GM10266 (cell line): ENCODE measurements around the gene USH1C.

ENCODE experiments used
- DNase-seq: peaks from one replicate; pipeline ENCODE4 v3.0.0; 2012; ENCODE audit errors: extremely low spot score
- TF ChIP-seq, protein P1 (sequence below): IDR thresholded peaks from 2 replicates; pipeline ENCODE4 v1.5.1; 2012; ENCODE audit warnings: mild to moderate bottlenecking, low read depth; ENCODE audit not compliant: control insufficient read depth, insufficient read depth; ENCODE audit errors: missing control alignments

Gene USH1C

DNA sequence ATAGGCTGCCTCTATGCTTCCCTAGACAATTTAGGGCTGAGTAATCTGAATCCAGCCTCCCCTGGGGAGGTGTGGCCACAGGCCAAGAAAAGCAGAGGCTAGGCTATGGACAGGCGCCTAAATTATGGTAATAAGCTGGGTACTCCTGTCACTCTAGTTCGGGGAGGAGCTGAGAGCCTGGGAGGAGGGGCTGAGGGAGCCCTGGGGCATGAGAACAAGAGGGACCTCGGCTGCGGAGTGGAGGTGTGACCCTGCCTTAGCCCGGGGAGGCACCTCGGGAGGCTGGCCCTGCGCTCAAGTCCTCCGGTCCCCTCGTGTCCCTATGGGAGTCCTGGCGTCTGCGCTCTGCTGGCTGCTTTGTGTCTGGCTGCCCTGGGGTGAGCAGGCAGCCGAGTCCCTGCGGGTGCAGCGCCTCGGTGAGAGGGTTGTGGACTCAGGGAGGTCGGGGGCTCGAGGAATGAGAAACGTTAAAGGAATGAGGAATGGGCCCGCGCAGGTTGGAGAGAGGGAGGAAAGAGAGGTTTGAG, 2.9 kb upstream of the USH1C start, which contains the start of gene OTOG:
Gene OTOG, plus strand, starts transcription at position 209 of the 527 bp plus-strand sequence. Its CDS starts 114 bp downstream, at position 323.
- TF ChIP-seq, protein P1, sequence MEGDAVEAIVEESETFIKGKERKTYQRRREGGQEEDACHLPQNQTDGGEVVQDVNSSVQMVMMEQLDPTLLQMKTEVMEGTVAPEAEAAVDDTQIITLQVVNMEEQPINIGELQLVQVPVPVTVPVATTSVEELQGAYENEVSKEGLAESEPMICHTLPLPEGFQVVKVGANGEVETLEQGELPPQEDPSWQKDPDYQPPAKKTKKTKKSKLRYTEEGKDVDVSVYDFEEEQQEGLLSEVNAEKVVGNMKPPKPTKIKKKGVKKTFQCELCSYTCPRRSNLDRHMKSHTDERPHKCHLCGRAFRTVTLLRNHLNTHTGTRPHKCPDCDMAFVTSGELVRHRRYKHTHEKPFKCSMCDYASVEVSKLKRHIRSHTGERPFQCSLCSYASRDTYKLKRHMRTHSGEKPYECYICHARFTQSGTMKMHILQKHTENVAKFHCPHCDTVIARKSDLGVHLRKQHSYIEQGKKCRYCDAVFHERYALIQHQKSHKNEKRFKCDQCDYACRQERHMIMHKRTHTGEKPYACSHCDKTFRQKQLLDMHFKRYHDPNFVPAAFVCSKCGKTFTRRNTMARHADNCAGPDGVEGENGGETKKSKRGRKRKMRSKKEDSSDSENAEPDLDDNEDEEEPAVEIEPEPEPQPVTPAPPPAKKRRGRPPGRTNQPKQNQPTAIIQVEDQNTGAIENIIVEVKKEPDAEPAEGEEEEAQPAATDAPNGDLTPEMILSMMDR: no peak
- no peak for DNase-seq

DNA sequence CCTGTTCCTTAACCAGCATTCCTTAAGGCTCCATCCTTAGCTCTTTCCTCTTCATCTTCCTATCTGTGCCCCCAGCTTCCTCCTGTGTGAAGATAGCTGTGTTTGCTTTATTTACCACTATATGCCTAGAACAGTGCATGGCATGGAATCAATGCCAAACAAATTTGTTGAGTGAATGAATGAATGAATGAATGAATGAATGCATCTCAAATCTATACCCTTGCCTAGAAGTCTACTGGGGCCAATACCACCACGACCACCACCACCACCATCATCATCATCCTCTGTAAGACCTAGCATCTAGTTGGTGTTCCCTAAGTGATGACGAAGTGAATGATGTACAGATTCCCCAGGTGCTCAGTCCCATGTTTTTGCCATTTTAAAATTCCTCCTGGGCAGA, 2.0 kb upstream of the USH1C start:
- no peak for DNase-seq
- TF ChIP-seq, protein P1: no peak

DNA sequence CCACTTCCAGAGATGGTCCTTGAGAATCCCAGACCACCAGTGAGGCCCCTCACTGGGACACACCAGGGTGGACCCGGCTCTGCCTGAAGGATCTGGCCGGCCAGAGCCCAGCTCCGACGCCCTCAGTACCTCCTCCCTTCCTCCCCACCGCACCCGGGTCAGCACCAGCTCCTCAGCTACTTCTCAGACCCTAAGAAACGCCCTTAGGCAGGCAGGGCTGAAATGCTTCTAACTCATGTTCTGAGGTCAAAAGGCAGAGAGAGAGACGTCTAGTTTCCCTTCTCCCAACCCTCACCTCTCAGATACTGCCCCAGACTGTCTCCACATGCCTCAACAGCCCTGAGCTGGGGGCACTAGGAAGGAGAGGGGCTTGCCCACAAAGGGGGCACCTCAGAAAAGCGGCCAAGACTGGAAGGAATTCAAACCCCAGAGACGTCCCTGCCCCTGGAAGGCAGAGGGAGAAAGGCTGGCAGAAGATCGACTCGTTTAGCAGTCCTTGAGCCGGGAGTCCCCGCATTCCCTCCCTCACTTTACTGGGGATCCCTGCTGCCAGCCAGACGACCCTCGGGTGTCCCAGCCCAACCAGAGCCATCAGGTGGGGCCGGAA, 539 bp downstream of the USH1C start:
- TF ChIP-seq, protein P1: no peak
- no peak for DNase-seq

DNA sequence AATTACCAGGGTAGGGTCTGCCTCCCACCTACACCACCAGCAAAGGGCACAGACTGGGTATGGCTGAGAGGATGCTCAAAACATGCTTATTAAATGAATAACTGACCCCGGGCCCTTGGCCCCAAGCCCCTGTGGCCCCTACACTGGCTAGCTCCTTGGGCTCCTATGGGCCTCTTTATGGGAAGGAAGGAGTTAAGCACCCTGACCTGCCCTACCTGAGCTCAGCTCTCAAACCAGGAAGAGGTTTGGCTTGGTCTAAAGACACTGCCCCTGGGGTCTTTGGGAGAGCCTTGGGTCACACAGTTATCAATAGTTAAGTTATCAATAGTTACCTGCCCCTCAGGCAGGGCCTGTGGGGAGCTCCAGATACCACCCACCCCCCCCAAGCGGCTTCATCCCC, 1.2 kb downstream of the USH1C start:
- no peak for DNase-seq
- TF ChIP-seq, protein P1: no peak

DNA sequence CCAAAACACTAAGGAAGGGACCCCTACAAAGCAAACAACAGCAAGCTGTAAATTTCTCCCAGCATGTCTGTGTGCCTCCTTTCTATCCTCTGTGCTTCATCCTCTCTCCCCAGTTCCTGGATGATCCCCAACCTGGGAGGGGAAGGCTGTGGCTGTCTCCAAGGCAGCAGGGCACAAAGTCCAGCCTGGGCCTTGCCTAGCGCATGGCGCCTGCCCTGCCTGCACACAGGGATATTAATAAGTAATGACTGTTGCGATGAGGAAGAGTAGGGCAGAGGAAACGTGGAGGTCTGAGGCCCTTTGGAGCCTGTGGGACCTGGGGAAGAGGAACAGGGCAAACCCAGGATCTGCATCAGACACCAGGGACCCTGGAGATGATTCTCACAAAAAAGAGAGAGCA, 2.0 kb downstream of the USH1C start:
- DNase-seq: no peak
- TF ChIP-seq, protein P1: no peak

DNA sequence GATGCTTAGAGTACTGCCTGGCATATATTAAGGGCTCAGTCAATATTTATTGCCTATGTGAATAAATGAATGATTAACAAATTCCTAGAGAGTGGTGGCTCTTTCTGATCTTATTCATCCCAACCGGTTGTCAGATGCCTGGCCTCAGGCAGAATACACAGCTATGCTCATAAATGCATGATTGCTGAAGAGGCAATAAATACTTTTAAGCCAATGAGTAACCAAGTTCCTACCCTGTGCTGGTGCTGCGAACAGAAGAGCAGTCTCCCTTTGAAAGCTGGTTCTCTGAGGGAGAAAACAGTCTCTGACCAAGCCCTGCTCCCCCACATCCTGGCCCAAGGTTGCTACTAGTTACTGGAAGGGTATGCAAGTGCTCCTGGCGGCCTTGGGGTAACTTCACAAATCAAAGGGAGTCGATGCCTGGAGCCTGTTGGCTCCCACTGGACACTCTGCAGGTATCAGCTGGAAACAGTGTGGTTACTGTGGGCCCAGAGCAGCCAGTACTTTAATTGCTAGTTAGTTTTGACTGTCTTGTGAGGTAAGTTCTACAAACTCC, 2.8 kb downstream of the USH1C start:
- DNase-seq: no peak
- TF ChIP-seq, protein P1: no peak

DNA sequence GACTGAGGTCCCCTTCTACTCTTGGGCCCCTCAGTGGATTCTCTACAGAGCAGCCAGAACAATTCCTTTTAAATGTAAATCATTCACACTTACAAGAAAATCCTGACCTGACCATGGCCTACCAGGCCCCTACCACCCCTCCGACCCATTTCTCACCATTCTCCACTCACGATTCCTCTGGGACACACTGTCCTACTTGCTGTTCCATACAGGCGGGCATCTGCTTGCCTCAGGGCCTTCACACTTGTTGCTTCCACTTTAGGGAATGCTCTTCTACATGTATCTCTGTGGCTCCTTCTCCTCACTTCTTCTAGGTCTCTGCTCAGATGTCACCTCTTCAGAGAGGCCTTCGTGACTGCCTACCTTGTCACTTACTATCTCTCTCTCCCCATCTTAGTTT, 3.4 kb downstream of the USH1C start:
- TF ChIP-seq, protein P1: no peak
- no peak for DNase-seq
